Mucosa of descending colon (tissue), 3 donors: ENCODE data around the gene DNM1. TPM values are rescaled to one million over a fixed set of nuclear protein-coding genes. Genes with fewer than 3 reads are reported as not detected.

Source experiments
- ATAC-seq: fragments of 200-7000 bp; cut with Tn5 transposase; one replicate; pipeline ENCODE4 v1.9.1; 2020; ENCODE audit warnings: mild to moderate bottlenecking, moderate library complexity
- DNase-seq, 3 donors: peaks; one replicate each; pipeline ENCODE4 v3.0.0-alpha.2; 2020
- H3K36me3 ChIP-seq: fragments of 200-600 bp; one replicate; pipeline ENCODE4 v1.8.0; 2021; ENCODE audit warnings: low read depth, mild to moderate bottlenecking
- H3K4me1 ChIP-seq: fragments of 200-600 bp; one replicate; pipeline ENCODE4 v1.8.0; 2021; ENCODE audit warnings: low read depth, mild to moderate bottlenecking
- H3K4me3 ChIP-seq: fragments of 200-600 bp; one replicate; pipeline ENCODE4 v1.8.0; 2021; ENCODE audit warnings: mild to moderate bottlenecking
- H3K9me3 ChIP-seq: fragments of 200-600 bp; one replicate; pipeline ENCODE4 v1.8.0; 2021; ENCODE audit warnings: mild to moderate bottlenecking
- CTCF ChIP-seq: fragments of 200-600 bp; IDR thresholded peaks from one replicate; pipeline ENCODE4 v1.8.0; 2022; ENCODE audit warnings: antibody characterized with exemption, mild to moderate bottlenecking
- intact Hi-C, 2 donors: fragments of 100-400 bp; cut with DNase I in 1 of 2; cut with micrococcal nuclease in 1 of 2; formaldehyde crosslinking; loops; one replicate each; pipeline versions ENCODE4 v1.11.0 to v1.11.1; 2022; cut with DNase I, micrococcal nuclease
- total RNA-seq, 3 donors: library from RNA; stranded (reverse); fragmentation: NEBNext Ultra II Directional in 2 of 3; extraction: Animal tissue kit (Norgen Biotek cat#: 25700) in 2 of 3; gene quantifications; one replicate each; pipeline versions ENCODE4 v1.2.1 to v1.2.4, GENCODE V29; 2021 to 2023
- donor health status: DM: no; HTN: no; CAD: no; lungs with moderate emphysema.
- donor health status: DM: no; HTN: no; CAD: no.
- donor health status: DM: no; HTN: yes; CAD: no.

The DNM1 gene
- total RNA-seq, 3 donors from 2014 or later = 4.0 to 19.0 (median 6.7) TPM

GRCh38 chr9:128201441-128202369 is 1.5 kb upstream of the DNM1 start:
- intact Hi-C loops = no loop called here
- ATAC-seq (no peak), DNase-seq (no peak)
- no peaks in the 10 kb centered on the region for H3K9me3 ChIP-seq
- H3K4me1 ChIP-seq = peaks cover 6% of the 10 kb centered on the region
- no peak for TF ChIP-seq CTCF
- H3K4me3 ChIP-seq = no peak overlapping the region
- H3K36me3 ChIP-seq = no peaks in the 10 kb centered on the region

- no peak for DNase-seq
- Histone ChIP-seq H3K36me3 (no peaks in the 10 kb centered on the region), H3K4me1 (peaks cover 6% of the 10 kb centered on the region), H3K4me3 (no peak overlapping the region), H3K9me3 (no peaks in the 10 kb centered on the region)
- no peak for TF ChIP-seq CTCF
- no peak for ATAC-seq
- intact Hi-C loops = no loop called here
These were observed 543 bp upstream of the DNM1 start for GRCh38 chr9:128202648-128203023.

- no peak for TF ChIP-seq CTCF
- Histone ChIP-seq H3K4me1 (peaks cover 6% of the 10 kb centered on the region), H3K4me3 (no peak overlapping the region), H3K36me3 (no peaks in the 10 kb centered on the region), H3K9me3 (no peaks in the 10 kb centered on the region)
- intact Hi-C loops = no loop called here
- peak; percentile 35 for ATAC-seq
- peak in 1 of 3 donors; percentile 56 for DNase-seq
These were observed 750 bp downstream of the DNM1 start for GRCh38 chr9:128203707-128204551.

- no peak for ATAC-seq
- H3K4me3 ChIP-seq = no peak overlapping the region
- intact Hi-C loops = no loop called here
- no peaks in the 10 kb centered on the region for H3K36me3 ChIP-seq
- no peak for DNase-seq
- peaks cover 6% of the 10 kb centered on the region for H3K4me1 ChIP-seq
- TF ChIP-seq CTCF = no peak
- H3K9me3 ChIP-seq = no peaks in the 10 kb centered on the region
These were observed 1.7 kb downstream of the DNM1 start for GRCh38 chr9:128204858-128205257.

- Histone ChIP-seq H3K9me3 (no peaks in the 10 kb centered on the region), H3K4me3 (no peak overlapping the region), H3K4me1 (peaks cover 6% of the 10 kb centered on the region), H3K36me3 (no peaks in the 10 kb centered on the region)
- intact Hi-C loops = no loop called here
- DNase-seq (no peak), ATAC-seq (no peak)
- no peak for TF ChIP-seq CTCF
These were observed 2.2 kb downstream of the DNM1 start for GRCh38 chr9:128205296-128205944.
